GM18507 (cell line): ENCODE measurements around the gene CLIP1.
"Not testable (repeated sequence)": the region's sequence is repeated elsewhere in the genome, so short reads cannot be mapped to it uniquely, and the experiment has no call there.

Source experiments
- DNase-seq: peaks from one replicate; pipeline ENCODE4 v3.0.0; 2011; ENCODE audit warnings: low read depth; ENCODE audit not compliant: insufficient read length; ENCODE audit errors: extremely low spot score
- FAIRE-seq: peaks from 2 replicates; lab custom pipeline; 2011; peaks lifted over from hg19 to GRCh38; lab: Jason Lieb, UNC

CLIP1 gene

DNA sequence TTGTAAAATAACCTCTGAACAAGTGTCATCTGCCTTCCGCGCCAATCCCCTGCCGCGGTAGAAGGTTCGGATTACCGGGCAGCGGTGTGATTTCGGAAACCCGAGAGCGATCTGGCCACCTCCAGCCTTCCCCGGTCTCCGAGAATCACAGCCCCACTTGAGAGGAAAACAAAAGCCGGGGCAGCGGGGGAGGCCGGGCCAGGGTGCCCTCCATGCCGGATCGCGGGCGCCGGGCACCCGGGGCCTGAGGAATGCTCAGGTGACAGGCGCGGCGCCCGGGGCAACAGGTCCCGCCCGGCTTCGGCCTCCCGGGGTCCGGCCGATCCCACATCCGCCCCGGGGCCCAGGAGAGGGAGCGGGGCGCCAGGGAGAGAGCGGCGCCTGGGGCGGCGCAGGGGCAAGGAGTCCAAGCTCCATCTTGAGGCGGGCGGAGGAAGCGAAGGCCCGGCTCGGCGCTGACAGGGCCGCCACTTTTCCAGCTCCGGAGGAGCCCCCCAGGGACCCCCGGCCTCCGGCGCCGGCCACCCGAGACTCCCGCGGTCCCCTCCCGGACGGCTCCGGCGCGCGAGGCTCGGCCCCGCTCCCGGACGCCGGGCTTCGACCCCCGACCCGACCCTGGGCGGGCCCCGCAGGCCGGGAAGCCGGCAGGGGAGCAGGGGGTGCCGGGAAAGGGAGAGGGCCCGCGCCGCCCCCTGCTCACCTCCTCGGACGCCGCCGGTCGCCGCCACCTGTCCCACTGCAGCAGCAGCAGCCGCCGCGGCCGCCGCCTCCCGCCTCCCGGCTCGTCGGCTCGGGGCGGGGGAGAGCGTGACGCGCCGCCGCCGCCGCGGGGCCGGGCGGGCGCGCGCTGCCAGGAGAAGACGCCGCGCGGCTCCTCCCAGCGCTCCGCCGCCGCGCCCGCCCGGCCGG lies at the start of gene CLIP1:
Gene CLIP1 (minus strand): TSS at position 849 of the 909 bp plus-strand sequence. CDS start 42,217 bp downstream, outside the sequence.
- FAIRE-seq (peak; percentile 9), DNase-seq (peak; percentile 46)

DNA sequence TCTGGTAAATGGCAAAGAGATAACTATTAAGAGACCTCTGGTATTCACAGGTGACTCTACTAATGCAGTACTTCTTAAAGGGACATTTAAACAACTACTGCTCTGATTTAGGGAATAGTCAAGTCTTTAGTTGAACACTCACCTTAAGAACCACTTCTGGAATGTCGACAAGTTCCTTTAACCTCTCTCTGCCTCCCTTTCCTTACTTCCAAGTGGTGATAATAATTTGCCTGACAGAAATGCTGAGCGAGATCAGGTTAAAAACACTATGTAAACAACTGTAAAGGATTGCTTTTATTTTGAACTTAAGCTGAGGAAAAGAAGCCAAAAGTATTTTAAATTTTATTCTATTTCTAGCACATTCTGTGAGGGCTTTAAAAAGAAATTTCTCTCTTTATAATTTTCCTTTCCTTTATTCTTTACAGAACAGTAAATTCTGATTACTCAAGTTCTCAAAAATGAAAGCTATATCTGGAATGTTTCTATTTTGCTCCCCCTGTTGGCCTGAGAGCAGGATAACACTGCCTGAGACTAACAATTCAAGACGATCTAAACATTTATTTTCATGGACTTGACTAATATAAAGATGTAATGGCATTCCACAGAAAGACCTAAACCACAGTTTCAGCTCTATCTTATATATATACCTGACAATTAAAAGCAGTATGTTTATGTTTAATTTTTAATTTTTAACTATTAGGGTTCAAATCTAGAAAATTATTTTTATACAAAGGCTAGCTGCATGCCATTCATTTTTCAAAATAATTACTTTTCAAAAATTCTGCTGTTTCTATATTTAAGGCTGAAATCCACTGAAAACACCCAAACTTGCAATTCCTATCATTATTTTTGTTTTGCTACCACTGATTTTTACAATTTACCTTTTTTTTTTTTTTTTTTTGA lies 49.1 kb upstream of the CLIP1 start:
- peak; percentile 64 for FAIRE-seq

DNA sequence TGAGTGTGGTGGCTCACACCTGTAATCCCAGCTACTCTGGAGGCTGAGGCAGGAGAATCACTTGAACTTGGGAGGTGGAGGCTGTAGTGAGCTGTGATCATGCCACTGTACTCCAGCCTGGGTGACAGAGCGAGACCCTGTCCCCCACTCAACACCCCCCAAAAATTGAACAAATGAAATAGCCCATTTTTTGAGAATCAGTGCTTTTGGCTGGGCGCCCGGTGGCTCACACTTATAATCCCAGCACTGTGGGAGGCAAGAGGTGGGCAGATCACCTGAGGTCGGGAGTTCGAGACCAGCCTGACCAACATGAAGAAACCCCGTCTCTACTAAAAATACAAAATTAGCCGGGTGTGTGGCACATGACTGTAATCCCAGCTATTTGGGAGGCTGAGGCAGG lies 48.1 kb upstream of the CLIP1 start:
- not testable (repeated sequence) for FAIRE-seq, DNase-seq

More for the DNA sequence above, 49.1 kb upstream of the CLIP1 start:
- peak; percentile 20 for DNase-seq

DNA sequence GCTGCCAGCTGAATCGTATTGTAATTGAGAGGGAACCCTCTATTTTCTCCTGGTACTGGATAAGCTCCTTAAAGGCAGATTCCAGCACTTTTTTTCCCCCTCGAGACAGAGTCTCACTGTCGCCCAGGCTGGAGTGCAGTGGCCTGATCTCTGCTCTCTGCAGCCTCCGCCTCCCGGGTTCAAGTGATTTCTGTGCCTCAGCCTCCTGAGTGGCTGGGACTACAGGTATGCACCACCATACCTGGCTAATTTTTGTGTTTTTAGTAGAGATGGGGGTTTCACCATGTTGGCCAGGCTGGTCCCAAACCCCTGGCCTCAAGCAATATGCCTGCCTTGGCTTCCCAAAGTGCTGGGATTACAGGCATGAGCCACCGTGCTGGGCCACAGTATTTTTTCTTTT lies 47.4 kb upstream of the CLIP1 start:
- FAIRE-seq, DNase-seq: not testable (repeated sequence)

DNA sequence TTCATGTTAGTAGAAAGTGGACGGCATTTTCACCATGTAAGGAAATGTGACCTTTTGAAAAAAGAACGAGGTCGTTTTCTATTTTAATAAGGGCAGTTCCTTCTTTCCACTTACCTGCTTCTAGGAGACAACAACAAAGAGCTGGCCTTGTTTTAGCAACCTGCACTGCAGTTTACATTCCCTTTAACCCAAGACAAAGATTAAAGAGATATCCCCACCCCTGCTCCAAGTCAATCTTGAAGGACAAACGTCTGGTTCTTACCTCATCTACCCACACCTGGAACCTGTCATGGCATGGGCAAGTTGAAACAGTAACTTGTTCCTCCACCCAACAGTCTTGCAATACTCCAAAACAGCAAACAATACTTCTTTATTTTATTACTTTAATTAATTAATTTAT lies 45.5 kb upstream of the CLIP1 start:
- no peak for FAIRE-seq
- no peak for DNase-seq

DNA sequence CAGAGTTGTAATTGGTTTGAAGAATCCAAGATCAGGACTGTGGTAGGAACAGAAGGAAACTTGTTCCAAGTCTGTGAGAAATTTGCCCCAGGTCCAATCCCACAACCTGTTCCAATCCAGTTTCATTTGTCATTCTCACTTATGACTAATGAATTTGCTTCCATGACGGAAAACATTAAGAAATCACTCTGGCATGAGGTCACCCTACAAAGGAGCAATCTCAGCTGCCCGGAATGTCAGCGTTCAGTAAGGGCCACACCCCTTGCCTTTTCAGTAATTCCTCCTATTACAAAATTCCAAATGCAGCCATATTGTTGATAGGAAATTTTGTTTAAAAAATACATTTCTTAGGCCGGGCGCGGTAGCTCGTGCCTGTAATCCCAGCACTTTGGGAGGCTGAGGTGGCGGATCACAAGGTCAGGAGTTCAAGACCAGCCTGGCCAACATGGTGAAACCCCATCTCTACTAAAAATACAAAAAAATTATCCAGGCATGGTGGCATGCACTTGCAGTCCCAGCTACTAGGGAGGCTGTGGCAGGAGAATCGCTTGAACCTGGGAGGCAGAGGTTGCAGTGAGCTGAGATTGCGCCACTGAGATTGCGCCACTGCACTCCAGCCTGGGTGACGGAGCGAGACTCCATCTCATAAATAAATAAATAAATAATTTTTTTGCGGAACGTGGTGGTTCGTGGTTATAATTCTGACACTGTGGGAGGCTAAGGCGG lies 42.0 kb upstream of the CLIP1 start:
- DNase-seq, FAIRE-seq: not testable (repeated sequence)

GRCh38 chr12:122460641-122461040 lies 38.2 kb upstream of the CLIP1 start:
- FAIRE-seq: no peak
- no peak for DNase-seq

DNA sequence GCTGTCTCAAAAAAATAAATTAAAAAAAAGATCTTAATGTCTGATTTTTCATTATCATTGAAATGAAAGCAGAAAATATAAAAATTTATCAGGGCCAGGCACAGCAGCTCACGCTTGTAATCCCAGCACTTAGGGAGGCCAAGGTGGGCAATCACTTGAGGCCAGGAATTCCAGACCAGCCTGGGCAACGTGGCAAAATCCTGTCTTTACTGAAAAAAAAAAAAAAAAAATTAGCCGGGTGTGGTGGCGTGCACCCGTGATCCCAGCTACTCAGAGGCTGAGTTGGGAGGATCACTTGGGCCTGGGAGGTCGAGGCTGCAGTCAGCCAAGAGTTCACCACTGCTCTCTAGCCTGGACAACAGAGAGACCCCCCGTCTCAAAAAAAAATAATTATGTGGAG lies 37.6 kb upstream of the CLIP1 start:
- FAIRE-seq (no peak), DNase-seq (no peak)

- FAIRE-seq (no peak), DNase-seq (no peak)
Observed at GRCh38 chr12:122459211-122459610, 36.7 kb upstream of the CLIP1 start.

- DNase-seq (no peak), FAIRE-seq (no peak)
Observed at GRCh38 chr12:122458105-122459035, 35.9 kb upstream of the CLIP1 start.

DNA sequence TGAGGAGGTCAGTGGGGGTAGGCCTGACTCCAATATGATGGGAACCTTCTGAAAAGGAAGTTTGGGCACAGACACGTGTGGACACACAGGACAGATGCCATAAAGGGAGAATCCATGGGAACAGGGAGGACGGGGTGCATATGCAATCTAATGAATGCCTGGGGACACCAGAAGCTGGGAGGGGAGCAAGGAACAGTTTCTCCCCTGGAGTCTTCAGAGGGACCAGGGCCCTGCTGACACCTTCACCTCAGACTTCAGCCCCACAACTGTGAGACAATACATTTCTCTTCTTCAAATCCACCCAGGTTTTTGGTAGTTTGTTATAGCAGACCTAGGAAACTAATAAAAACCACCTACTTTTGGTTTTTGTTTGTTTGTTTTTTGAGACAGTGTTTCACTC lies 35.2 kb upstream of the CLIP1 start:
- DNase-seq (no peak), FAIRE-seq (no peak)

GRCh38 chr12:122454739-122455138 lies 32.3 kb upstream of the CLIP1 start:
- DNase-seq: no peak
- FAIRE-seq: no peak

DNA sequence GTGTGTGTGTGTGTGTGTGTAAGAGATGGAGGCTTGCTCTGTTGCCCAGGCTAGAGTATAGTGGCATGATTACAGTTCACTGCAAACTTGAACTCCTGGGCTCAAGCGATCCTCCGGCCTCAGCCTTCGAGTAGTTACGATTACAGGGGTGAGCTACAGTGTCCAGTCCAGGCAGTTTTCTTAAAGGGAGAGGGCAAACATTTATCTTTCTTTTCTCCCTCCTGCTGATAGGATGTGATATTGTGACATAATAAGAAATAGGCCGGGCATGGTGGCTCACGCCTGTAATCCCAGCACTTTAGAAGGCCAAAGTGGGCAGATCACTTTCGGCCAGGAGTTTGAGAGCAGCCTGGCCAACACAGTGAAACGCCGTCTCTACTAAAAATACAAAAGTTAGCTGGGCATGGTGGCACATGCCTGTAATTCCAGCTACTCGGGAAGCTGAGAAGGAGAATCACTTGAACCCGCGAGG lies 31.8 kb upstream of the CLIP1 start:
- FAIRE-seq (no peak), DNase-seq (no peak)

GRCh38 chr12:122452701-122453285 lies 30.3 kb upstream of the CLIP1 start:
- no peak for DNase-seq
- FAIRE-seq: peak; percentile 15

GRCh38 chr12:122449317-122449716 lies 26.8 kb upstream of the CLIP1 start:
- FAIRE-seq: no peak
- DNase-seq: no peak

GRCh38 chr12:122447825-122448224 lies 25.4 kb upstream of the CLIP1 start:
- FAIRE-seq, DNase-seq: not testable (repeated sequence)

DNA sequence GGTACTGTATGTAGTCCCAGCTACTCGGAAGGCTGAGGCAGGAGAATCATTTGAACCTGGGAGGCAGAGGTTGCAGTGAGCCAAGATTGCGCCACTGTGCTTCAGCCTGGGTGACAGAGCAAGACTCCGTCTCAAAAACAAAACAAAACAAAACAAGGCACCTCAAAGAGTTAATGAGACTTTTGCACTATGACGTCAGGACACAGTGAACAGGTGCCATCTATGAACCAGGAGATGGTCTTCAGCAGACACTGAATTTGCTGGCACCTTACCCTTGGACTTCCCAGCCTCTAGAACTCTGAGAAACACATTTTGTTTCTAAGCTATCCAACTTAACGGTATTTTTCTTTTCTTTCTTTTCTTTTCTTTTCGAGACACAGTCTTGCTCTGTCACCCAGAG lies 23.9 kb upstream of the CLIP1 start:
- not testable (repeated sequence) for DNase-seq, FAIRE-seq

DNA sequence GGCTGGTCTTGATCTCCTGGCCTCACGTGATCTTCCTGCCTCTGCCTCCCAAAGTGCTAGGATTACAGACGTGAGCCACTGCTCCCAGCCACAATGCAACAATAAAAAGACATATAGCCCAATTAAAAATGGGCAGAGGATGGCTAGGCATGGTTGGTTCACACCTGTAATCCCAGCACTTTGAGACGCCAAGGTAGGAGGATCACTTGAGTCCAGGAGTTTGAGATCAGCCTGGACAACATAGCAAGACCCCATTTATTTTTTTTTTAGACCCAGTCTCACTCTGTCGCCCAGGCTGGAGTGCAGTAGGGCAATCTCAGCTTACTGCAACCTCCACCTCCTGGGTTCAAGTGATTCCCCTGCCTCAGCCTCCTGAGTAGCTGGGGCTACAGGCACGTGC lies 21.6 kb upstream of the CLIP1 start:
- not testable (repeated sequence) for FAIRE-seq, DNase-seq
